M059J (cell line): ENCODE measurements around the gene SSTR3. TPM values are rescaled to one million over a fixed set of nuclear protein-coding genes. Genes with fewer than 3 reads are reported as not detected.

Source experiments
- DNase-seq: peaks from one replicate; pipeline ENCODE4 v3.0.0-alpha.2; 2012; ENCODE audit warnings: low read depth
- total RNA-seq: library from RNA; depleted of rRNA; stranded (reverse); fragments of >200 nt; shearing (Covaris generic); gene quantifications from 2 replicates; pipeline ENCODE4 v1.2.3, GENCODE V29; 2014

The SSTR3 gene
- total RNA-seq, 1 experiment from 2014 or later = not detected

DNA sequence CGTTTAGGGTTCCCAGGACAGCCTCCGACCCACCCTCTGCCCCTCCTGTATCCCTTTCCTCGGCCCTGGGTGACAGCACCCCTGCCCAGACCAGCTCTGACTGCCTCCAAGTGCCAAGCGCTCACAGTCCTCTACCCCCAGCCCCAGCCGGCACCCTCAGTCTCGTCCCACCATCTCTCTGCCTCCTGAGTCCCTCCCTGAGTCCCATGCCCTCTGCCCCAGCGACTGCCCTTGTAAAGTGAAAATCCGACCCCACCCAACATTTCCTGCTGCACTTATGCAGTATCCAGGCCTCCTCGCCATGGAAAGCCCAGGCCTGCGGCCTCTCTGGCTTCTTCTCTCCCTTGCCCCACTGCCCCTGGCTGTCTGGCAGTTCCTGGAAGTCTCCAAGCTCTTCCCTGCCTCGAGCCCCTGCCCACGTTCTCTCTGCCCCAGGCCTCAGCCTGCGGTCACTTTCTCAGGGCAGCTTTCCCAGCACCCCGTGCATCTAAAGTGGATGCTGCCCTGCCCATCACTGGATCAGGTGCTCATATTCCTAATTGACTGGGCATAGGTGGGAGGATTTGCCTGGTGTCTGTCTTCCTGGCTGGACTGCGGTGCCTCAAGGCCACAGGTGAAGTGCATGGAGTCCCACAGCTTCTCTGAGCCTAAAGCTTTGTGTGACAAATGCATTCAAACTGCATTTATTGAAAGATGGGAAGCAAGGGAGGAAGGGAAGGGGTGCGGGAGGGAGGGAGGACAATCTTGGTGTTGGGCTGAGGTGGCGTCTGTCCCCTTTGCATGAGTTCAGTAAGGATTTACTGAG, 44.9 kb downstream of the SSTR3 start:
- no peak for DNase-seq

DNA sequence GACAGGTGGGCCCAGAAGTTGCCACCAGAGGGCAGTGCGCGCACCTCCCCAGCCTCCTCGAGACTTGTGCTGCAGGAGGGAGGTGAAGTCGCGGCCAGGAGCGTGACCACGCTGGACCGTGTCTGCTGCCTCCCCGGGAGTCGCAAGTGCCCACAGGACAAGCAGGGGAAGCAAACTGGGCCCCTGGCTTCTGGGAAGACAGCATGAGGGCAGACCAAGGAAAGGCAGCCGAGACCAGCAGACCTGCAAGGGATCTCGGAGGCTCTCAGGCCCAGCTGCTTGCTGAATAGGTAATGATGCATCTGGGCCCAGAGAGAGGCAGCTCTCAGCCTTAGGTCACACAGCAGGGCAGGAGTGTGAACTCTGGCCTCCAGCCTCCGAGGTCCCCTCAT, 45.6 kb downstream of the SSTR3 start:
- DNase-seq = peak; percentile 64

DNA sequence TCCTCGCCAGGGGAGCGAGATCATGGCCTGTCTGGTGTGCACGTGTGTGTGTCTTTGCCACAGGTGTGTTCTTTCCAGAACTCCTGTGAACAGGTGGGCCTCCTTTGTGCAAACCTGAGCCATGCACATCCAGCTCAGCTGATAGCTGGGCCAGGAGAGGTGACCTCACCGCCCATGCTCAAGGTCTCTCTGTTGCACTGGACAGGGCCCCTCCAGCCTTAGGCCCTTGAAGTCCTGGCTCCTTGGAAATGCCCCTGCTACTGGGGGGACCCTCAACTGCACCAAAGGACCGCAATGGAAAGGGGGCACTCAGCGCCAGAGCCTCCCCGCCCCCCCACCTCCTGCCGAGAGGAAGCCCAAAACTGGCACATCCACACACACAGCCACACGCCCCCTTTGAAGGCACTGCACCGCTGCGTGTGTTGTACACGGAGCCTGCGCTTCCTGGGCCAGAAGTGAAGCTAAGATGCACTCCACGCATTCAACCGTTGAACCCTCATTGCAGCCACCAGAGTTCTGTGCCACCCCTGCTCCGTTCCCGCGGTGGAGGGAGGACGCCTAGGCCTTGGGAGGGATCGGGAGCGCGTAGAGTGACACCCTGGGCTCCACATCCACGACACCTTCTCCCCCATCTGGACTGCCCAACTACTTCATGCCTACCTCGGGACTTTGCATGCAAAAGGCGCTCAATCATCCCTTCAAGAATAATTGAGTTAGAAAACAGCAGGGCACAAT, 46.2 kb downstream of the SSTR3 start:
- no peak for DNase-seq

- DNase-seq = no peak
These were observed 47.2 kb downstream of the SSTR3 start for GRCh38 chr22:37165066-37165465.

GRCh38 chr22:37164505-37164887, 47.8 kb downstream of the SSTR3 start:
- no peak for DNase-seq

GRCh38 chr22:37163575-37164504, 48.4 kb downstream of the SSTR3 start:
- no peak for DNase-seq

DNA sequence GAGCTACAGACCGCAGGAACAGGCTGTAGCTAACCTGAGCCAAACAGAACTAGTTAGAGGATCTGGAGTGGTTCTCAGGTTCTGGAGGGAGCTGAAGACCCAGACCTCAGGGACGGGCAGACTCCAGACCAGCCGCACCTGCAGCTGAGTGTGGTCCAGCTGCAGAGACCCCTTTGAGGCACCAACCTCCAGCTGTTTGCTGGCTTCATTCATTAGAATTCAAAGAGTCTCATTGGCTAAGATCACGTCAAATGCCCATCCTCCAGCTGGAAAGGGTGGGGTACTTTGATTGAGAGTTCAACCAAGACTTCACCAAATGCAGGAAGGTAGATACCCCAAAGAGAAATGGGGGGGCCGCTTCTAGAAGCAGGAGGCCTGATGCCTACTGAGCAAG, 49.2 kb downstream of the SSTR3 start:
- DNase-seq = no peak

DNA sequence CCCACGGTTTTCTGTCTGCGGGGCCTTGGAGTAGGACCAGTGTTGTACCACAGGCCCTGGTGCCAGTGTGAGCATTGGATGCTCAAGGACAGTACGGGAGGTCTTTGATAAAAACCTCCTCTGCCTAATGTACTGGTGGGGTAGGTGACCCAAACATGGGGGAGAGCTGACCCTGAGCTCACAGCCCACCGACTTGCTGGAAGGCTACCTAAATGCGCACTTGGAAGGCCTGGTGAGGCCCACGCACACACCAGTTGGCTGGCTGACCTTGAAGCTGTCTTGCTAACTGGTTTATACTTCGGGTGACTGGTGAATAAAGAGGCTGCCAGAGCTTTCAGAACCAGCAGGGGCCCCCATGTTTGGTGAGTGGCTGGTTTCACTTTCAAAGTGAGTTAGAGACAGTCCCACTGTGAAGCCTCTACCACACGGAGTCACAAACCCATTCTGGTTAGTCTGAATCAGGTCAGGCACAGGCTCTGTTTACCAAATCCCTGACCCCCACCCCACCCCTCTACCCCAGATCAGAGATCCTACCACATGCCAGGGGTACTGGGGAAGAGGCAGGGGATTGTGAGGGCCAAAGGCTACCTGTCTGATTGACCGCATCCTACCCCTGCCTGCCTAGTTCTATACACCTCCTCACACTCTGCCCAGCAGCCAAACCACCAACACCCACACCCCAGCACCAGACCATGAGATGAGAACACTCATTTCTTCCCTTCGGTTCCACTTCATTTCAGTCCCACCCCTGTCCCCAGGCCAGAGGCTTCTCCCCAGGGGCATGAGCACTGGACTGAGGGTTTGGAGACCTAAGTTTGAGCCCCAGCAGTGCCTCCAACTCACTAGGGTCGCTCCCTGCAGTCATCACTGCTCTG, 49.8 kb downstream of the SSTR3 start:
- DNase-seq = no peak

- peak; percentile 7 for DNase-seq
These were observed 50.8 kb downstream of the SSTR3 start for GRCh38 chr22:37161443-37161842.

DNA sequence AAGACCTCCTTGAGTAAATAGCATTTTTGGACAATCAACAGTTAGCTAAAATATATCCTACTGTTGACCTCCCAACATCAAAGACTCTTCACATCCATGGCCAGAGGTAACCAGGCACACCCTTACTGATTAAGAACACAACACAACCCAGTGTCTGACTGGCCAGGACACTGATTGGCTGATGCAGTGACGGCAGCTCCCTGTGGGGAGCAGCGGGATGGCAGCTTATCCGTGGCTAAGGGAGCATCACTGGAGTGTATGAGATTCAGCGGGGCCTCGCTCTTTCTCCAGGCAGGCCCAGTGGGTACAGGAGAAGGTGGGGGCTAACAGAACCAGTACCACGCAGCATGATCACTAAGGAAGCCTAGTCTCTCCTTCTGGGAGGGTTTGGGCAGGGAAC, 52.2 kb downstream of the SSTR3 start:
- DNase-seq = no peak

DNA sequence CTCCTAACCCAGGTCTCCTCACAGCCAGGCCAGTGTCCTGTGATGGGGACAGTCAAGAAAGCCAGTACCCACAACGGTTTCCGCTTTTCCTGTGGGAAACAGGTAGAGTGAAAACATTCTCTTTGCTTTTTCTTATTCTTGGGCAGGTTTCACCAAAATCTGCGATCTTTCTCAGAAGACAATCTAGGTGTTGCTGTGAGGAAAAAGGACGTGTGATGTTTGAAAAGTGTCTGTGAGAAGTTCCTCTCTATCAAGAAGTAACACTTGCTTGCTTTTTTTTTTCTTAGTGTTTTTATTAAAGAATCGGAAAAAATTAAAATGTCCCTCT, 53.4 kb downstream of the SSTR3 start:
- DNase-seq = no peak

DNA sequence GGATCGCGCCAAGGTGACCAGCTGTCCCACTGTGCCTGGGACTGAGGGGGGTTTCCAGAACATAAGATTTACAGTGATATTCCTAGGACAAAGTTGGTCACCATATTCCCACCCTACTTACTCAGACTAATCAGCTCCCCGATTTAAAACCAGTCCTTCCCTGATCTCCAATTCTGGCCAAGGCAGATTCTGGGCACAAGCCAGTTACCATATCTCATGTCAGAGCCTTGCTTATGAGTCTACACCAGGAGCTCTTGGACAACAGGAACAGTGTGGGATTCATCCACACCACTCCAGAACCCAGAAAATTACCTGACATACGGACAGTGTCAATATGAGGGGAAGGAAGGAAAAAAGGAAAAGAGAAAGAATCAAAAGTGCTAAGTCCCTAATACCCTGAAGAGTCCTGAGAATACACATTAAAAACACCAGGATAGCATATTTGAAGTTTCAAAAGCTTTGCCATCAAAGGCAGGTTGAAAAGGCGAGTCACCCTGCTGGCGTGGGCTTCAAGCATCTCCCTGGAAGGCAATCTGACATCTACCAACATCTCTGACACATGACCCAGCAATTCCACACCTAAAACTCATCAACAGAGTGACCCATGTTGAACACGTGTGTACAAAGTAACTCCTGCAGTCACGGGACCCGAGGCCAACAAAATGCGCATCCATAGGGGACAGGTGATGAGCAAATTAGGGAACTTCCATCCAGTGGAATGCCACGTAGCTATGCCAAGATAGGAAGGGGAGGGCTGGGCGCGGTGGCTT, 54.6 kb downstream of the SSTR3 start:
- peak; percentile 59 for DNase-seq

- no peak for DNase-seq
These were observed 55.4 kb downstream of the SSTR3 start for GRCh38 chr22:37156686-37157435.

- DNase-seq = no peak
These were observed 56.3 kb downstream of the SSTR3 start for GRCh38 chr22:37155971-37156370.

DNA sequence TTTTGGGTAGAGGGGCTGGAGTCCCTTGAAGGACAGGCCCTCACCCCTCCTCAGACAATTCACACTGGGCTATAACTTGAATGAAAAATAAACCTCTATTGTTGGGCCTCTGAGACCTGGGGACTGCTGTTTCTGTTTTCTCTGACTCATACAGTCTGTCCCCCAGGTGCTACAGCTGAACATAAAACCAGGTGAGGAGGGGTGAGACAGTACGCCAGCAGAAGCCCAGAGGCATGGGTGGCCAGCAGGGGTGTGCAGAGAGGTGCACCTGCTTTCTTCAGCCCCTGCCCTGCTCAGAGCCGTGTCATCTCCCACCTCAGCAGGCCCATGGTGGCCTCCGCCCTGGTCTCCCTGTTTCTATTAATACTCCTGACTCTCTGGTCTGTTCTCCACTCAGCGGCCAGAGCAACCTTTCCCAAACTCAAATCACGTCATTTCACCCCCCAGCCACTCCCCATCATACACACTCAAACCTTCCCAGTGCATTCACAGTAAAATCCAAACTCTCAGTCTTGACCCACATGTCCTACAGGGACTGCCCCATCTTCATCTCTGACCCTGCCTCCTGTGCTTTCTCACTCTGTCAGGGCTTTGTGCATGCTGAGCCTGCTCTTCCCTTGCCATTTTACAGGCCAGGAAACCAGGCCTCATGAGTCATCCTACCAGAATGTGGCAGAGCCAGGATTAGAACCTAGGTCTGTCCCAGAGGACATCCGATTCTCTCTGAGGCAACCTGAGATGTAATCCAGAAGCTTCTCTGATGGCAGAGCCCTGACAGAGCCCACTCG, 57.2 kb downstream of the SSTR3 start:
- peak; percentile 26 for DNase-seq
